HFFc6 (cell line): ENCODE data around the gene NEDD9. TPM values are rescaled to one million over a fixed set of nuclear protein-coding genes. Genes with fewer than 3 reads are reported as not detected.

Experiments
- DNase-seq: peaks from one replicate; pipeline ENCODE4 v3.0.0-alpha.2; 2018
- H3K27ac Mint-ChIP-seq: 2 replicates; pipeline ENCODE4 v1.8.0; 2020; ENCODE audit warnings: mild to moderate bottlenecking, mixed read lengths
- H3K27me3 Mint-ChIP-seq: 2 replicates; pipeline ENCODE4 v1.8.0; 2021; ENCODE audit warnings: mild to moderate bottlenecking, moderate library complexity, mixed read lengths; ENCODE audit not compliant: insufficient read depth
- H3K36me3 Mint-ChIP-seq: 2 replicates; pipeline ENCODE4 v1.8.0; 2021; ENCODE audit warnings: low read depth, mixed read lengths
- H3K4me1 Mint-ChIP-seq: 2 replicates; pipeline ENCODE4 v1.8.0; 2020; ENCODE audit warnings: low read depth, mixed read lengths
- H3K4me3 Mint-ChIP-seq: 2 replicates; pipeline ENCODE4 v1.8.0; 2020; ENCODE audit warnings: mild to moderate bottlenecking, moderate library complexity, mixed read lengths
- H3K9me3 Mint-ChIP-seq: 2 replicates; pipeline ENCODE4 v1.8.0; 2020; ENCODE audit warnings: mild to moderate bottlenecking, mixed read lengths
- total RNA-seq, 6 experiments: library from RNA; stranded (reverse); fragmentation: NEBNext Ultra II Directional; extraction: Animal tissue kit (Norgen Biotek cat#: 25700); gene quantifications; 2 replicates in 1 of 6; 3 replicates in 5 of 6; pipeline ENCODE4 v1.2.3, GENCODE V29; 2021
- TF ChIP-seq, protein P1 (sequence below): fragments of 200-600 bp; sonication (generic); IDR thresholded peaks from 2 replicates; pipeline ENCODE4 v1.5.0; 2021; ENCODE audit warnings: antibody characterized with exemption, mild to moderate bottlenecking

Gene NEDD9
- total RNA-seq, 6 experiments from 2014 or later = 10.3 to 19.9 (median 12.6) TPM

DNA sequence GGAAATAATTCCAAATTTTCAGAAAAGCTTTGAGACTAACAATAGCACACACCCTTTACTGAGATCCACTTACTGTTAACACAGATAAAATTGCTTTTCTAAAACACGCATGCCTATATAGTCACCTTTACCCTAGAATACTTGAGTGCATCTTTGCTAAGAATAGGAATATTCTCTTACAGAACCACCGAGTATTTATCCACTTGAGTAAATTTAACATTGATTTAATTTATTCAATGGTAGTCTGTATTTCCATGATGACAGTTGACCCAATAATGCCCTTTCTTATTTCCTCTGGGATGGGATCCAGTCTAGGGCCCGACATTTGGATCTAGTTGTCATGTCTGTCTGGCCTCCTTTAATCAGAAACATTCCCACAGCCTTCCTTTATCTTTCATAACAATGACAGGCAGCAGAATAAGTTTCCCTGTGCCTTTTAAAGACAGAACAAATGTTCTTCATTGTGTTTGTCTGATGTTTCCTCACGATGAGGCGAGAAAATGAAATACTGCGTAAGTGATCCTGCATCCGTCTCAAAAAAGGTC is 64.3 kb downstream of the NEDD9 start:
- H3K36me3 Mint-ChIP-seq = no peaks in the 10 kb centered on the region
- H3K27me3 Mint-ChIP-seq = no peaks in the 10 kb centered on the region; the same call in 1 of the 2 replicates
- H3K27ac Mint-ChIP-seq = no peak overlapping the region
- TF ChIP-seq, protein P1, sequence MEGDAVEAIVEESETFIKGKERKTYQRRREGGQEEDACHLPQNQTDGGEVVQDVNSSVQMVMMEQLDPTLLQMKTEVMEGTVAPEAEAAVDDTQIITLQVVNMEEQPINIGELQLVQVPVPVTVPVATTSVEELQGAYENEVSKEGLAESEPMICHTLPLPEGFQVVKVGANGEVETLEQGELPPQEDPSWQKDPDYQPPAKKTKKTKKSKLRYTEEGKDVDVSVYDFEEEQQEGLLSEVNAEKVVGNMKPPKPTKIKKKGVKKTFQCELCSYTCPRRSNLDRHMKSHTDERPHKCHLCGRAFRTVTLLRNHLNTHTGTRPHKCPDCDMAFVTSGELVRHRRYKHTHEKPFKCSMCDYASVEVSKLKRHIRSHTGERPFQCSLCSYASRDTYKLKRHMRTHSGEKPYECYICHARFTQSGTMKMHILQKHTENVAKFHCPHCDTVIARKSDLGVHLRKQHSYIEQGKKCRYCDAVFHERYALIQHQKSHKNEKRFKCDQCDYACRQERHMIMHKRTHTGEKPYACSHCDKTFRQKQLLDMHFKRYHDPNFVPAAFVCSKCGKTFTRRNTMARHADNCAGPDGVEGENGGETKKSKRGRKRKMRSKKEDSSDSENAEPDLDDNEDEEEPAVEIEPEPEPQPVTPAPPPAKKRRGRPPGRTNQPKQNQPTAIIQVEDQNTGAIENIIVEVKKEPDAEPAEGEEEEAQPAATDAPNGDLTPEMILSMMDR = no peak
- DNase-seq = no peak
- no peak overlapping the region for H3K4me3 Mint-ChIP-seq
- H3K9me3 Mint-ChIP-seq = no peaks in the 10 kb centered on the region
- peaks cover 17% of the 10 kb centered on the region for H3K4me1 Mint-ChIP-seq

DNA sequence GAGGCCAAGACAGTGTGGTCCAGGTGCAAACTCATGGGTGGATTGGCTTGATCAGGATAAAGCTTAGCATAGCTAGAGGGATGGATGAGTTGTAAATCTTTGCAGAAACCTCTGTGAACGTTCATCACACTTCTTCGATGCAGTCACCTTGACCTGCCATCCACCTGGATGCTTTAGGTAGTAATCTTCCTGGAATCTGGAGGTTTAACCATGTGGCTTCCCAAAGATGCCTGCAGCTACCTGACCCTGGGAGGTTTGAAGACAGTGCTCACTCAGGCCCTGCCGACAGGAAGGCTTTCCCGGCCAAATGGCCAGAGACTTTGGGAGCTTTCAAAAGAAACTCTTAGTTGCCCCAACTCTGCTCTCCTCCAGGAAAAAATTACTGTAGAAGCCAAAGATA is 65.5 kb downstream of the NEDD9 start:
- Mint-ChIP-seq H3K4me1 (peaks cover 12% of the 10 kb centered on the region), H3K36me3 (no peaks in the 10 kb centered on the region), H3K27me3 (no peaks in the 10 kb centered on the region; the same call in 1 of the 2 replicates), H3K27ac (no peak overlapping the region), H3K9me3 (no peaks in the 10 kb centered on the region), H3K4me3 (no peak overlapping the region)
- TF ChIP-seq, protein P1 = no peak
- DNase-seq = no peak

DNA sequence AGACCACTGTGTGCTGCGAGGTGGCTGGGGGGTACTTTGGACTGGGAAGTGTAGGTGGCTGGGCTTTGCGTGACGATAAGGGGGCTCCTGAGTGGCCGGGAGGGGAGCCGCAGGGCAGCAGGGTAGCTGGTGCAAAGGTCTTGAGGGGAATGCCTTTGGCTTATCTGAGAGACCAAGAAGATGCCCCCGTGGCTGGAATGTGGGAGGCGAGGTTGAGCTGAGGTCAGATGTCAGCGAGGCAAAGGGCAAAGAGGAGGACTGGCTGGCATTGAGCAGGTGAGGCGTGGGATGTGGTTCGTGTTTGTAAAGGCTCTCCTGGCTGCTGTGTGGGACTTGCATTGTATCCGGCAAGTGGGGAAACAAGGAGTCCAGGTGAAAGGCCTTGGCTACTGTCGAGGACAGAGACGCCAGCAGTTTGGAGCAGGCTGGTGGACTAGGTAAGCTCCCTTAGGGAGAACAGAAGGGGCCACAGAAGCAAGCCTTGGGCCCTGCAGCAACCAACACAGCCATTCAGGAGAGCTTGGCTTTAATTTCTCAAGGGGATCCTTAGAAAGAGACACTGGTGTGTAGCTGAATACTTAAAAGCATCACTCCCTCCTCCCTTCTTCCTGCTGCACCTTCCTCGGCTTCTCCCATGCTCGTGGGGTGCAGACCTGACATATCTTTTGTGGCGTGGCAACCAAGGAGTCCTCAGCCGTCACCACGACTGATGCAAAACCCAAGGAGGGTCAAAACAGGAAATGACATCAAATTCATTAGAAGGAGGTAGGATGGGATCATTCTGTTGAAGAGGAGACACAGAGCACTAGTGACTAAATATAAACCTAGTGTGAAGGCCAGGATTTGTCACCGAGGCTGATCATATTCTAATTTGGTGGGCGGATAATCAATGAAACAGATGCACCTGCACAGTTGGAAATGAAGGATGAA is 67.5 kb downstream of the NEDD9 start:
- Mint-ChIP-seq H3K27ac (no peak overlapping the region), H3K36me3 (no peaks in the 10 kb centered on the region), H3K4me3 (no peak overlapping the region), H3K27me3 (no peaks in the 10 kb centered on the region; the same call in 1 of the 2 replicates), H3K9me3 (no peaks in the 10 kb centered on the region), H3K4me1 (peaks cover 23% of the 10 kb centered on the region)
- TF ChIP-seq, protein P1 = no peak
- DNase-seq = no peak

DNA sequence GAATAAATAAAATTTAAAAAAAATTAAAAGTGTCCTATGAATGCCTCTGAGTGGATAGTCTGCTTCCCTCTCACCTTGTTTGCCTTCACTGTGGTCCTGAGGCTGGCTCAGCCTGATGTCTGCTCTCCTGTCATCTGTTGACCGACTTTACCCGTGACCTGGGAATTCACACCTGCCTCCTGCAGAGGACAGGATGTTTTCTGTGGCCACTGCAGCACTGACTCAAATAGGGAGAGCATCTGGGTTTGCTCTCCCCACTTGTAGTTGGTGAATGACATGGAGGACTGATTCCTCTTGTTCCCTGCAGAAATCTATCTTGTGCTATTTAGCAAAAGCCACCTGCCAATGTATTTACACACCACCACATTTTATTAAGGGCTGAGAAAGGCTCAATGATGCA is 68.5 kb downstream of the NEDD9 start:
- Mint-ChIP-seq H3K27me3 (no peaks in the 10 kb centered on the region; the same call in 1 of the 2 replicates), H3K9me3 (no peaks in the 10 kb centered on the region), H3K36me3 (no peaks in the 10 kb centered on the region), H3K4me3 (no peak overlapping the region), H3K27ac (no peak overlapping the region), H3K4me1 (peaks cover 18% of the 10 kb centered on the region)
- DNase-seq = no peak
- TF ChIP-seq, protein P1 = no peak

DNA sequence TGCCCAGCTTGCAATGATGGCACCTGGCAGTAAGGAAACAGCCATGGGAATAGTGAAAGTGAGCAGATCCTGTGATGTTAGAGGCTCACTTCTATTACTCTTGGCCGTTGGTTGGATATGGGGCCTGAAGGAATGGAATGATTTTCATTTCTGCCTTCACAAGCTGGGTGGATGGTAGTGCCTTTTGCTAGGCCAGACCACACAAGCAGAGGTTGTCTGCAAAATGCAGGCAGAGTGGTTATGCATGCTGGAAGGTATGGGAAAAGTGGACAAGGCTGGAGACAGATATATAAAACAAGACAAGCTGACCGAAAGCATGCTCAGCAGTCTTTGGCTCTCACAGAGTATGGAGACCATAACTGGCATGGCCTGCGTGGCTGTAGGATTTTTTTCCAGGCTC is 70.2 kb downstream of the NEDD9 start:
- DNase-seq = no peak
- H3K9me3 Mint-ChIP-seq = no peaks in the 10 kb centered on the region
- no peaks in the 10 kb centered on the region for H3K36me3 Mint-ChIP-seq
- H3K27ac Mint-ChIP-seq = no peak overlapping the region
- H3K4me1 Mint-ChIP-seq = peaks cover 16% of the 10 kb centered on the region
- TF ChIP-seq, protein P1 = no peak
- no peaks in the 10 kb centered on the region; the same call in 1 of the 2 replicates for H3K27me3 Mint-ChIP-seq
- no peak overlapping the region for H3K4me3 Mint-ChIP-seq
